HepG2 (cell line): Measurements from ENCODE around the gene TMPRSS15. TPM values are rescaled to one million over a fixed set of nuclear protein-coding genes. Genes with fewer than 3 reads are reported as not detected.
"Not testable (repeated sequence)": the region's sequence is repeated elsewhere in the genome, so short reads cannot be mapped to it uniquely, and the experiment has no call there.

ENCODE experiments used
- ATAC-seq: fragments of 200-7000 bp; cut with Tn5 transposase; 3 replicates; pipeline ENCODE4 v1.9.1; 2020; ENCODE audit warnings: mild to moderate bottlenecking, moderate library complexity
- BruUV-seq: library from RNA; stranded (reverse); fragments of 400-500 nt; replicated peaks from 2 replicates; lab custom pipeline; 2021; lab: Mats Ljungman, UMichigan
- CTCF ChIA-PET: fragments of 300-600 bp; formaldehyde crosslinking; extraction: SDS; loops from one replicate; lab custom pipeline; 2021; ENCODE audit warnings: low total read pairs, inconsistent platforms, low intra/inter-chr PET ratio; lab: Yijun Ruan, JAX
- POLR2A ChIA-PET: fragments of 350-600 bp; sonication (Branson Sonifier 250); formaldehyde crosslinking; loops from one replicate; lab custom pipeline; 2020; ENCODE audit warnings: antibody characterized with exemption, inconsistent platforms; lab: Yijun Ruan, JAX
- DNase-seq: peaks from one replicate; pipeline ENCODE4 v3.0.0-alpha.2; 2015; ENCODE audit warnings: low spot score
- FAIRE-seq: peaks from 3 replicates; lab custom pipeline; 2011; peaks lifted over from hg19 to GRCh38; lab: Jason Lieb, UNC
- H2AFZ ChIP-seq: one replicate; pipeline ENCODE4 v1.6.1; 2011; ENCODE audit warnings: low read length, inconsistent platforms
- H3K27ac ChIP-seq: fragments of 300-600 bp; 3 replicates; pipeline ENCODE4 v1.8.0; 2011; ENCODE audit warnings: mixed run types, mild to moderate bottlenecking, mixed read lengths, low read length, inconsistent platforms; ENCODE audit not compliant: insufficient read depth; ENCODE audit errors: extremely low read length
- H3K27me3 ChIP-seq, 2 experiments: fragments of 200-600 bp in 1 of 2; 2 replicates in 1 of 2; 3 replicates in 1 of 2; pipeline versions ENCODE4 v1.6.0 to v1.8.0; 2011; ENCODE audit warnings: low read length in 2 of 2, mild to moderate bottlenecking in 2 of 2, moderate library complexity in 2 of 2, inconsistent platforms in 1 of 2; ENCODE audit not compliant: insufficient read depth in 2 of 2, control insufficient read depth in 1 of 2
- H3K36me3 ChIP-seq, 2 experiments: fragments of 200-600 bp in 1 of 2; replicated peaks in 1 of 2; 2 replicates in 1 of 2; 3 replicates in 1 of 2; pipeline versions ENCODE4 v1.5.1 to v1.8.0; 2011; ENCODE audit warnings: low read length in 2 of 2, inconsistent platforms in 1 of 2; ENCODE audit not compliant: insufficient read depth in 2 of 2, control insufficient read depth in 1 of 2
- H3K4me1 ChIP-seq: 2 replicates; pipeline ENCODE4 v1.5.1; 2012; ENCODE audit warnings: low read length, inconsistent platforms; ENCODE audit not compliant: insufficient read depth
- H3K4me2 ChIP-seq: 2 replicates; pipeline ENCODE4 v1.6.0; 2011; ENCODE audit warnings: low read depth, low read length, inconsistent platforms
- H3K4me3 ChIP-seq, 3 experiments: fragments of 200-600 bp in 1 of 3; sonication (generic), shearing (Covaris generic) in 1 of 3; replicated peaks in 1 of 3; 2 replicates each; pipeline ENCODE4 v1.5.1; 2011 to 2016; ENCODE audit warnings: low read length in 3 of 3, inconsistent platforms in 2 of 3, low read depth in 2 of 3, mild to moderate bottlenecking in 2 of 3, control low read depth in 1 of 3, mixed read lengths in 1 of 3; ENCODE audit not compliant: insufficient read depth in 1 of 3
- H3K79me2 ChIP-seq: one replicate; pipeline ENCODE4 v1.6.1; 2011; ENCODE audit warnings: low read length, inconsistent platforms; ENCODE audit not compliant: insufficient read depth
- H3K9ac ChIP-seq: 2 replicates; pipeline ENCODE4 v1.6.0; 2011; ENCODE audit warnings: mild to moderate bottlenecking, low read depth, low read length, inconsistent platforms; ENCODE audit not compliant: insufficient read depth
- H3K9me3 ChIP-seq: 2 replicates; pipeline ENCODE4 v1.5.1; 2012; ENCODE audit warnings: mild to moderate bottlenecking, low read length
- H4K20me1 ChIP-seq: 2 replicates; pipeline ENCODE4 v1.6.0; 2011; ENCODE audit warnings: inconsistent platforms, mild to moderate bottlenecking, low read length, moderate library complexity; ENCODE audit not compliant: insufficient read depth
- ATF1 ChIP-seq: IDR thresholded peaks from 2 replicates; pipeline ENCODE4 v1.6.1; 2016; ENCODE audit warnings: mild to moderate bottlenecking, control low read depth
- KLF6 ChIP-seq: IDR thresholded peaks from 2 replicates; pipeline ENCODE4 v1.8.0; 2016; ENCODE audit warnings: missing biosample characterization, missing genetic modification reagents
- MED1 ChIP-seq: sonication (generic); formaldehyde crosslinking; IDR thresholded peaks from 2 replicates; pipeline ENCODE4 v1.4.0; 2020; ENCODE audit warnings: missing genetic modification reagents
- MXI1 ChIP-seq: IDR thresholded peaks from 3 replicates; pipeline ENCODE4 v1.6.1; 2012; ENCODE audit warnings: low read depth, low read length, inconsistent platforms, borderline replicate concordance
- NAIF1 ChIP-seq: sonication (generic); formaldehyde crosslinking; IDR thresholded peaks from 2 replicates; pipeline ENCODE4 v1.5.0; 2020; ENCODE audit warnings: mild to moderate bottlenecking, missing genetic modification reagents, borderline replicate concordance
- STAT5B ChIP-seq: sonication (generic); formaldehyde crosslinking; IDR thresholded peaks from 2 replicates; pipeline ENCODE4 v1.4.0; 2020; ENCODE audit warnings: missing genetic modification reagents
- ZNF350 ChIP-seq: sonication (generic); formaldehyde crosslinking; IDR thresholded peaks from 2 replicates; pipeline ENCODE4 v1.4.0; 2020; ENCODE audit warnings: mild to moderate bottlenecking, low read depth, missing genetic modification reagents, borderline replicate concordance
- ZNF790 ChIP-seq: sonication (generic); formaldehyde crosslinking; IDR thresholded peaks from 2 replicates; pipeline ENCODE4 v1.8.0; 2022; ENCODE audit warnings: missing genetic modification reagents, mild to moderate bottlenecking, borderline replicate concordance
- whole genome bisulfite sequencing: methylation state at CpG from one replicate; pipeline ENCODE4 v1.1.6; 2017; ENCODE audit warnings: low lambda C conversion rate; 5-methylcytosine and 5-hydroxymethylcytosine counted together
- in situ Hi-C: cut with HindIII; loops from 2 replicates; pipeline ENCODE4 v1.10.0; 2017; ENCODE audit warnings: low pct_unique_long_range_greater_than_20kb; ENCODE audit not compliant: extremely low pct_ligation_motif_present
- intact Hi-C: fragments of 100-400 bp; cut with micrococcal nuclease; formaldehyde crosslinking; loops from one replicate; pipeline ENCODE4 v1.10.0; 2022; ENCODE audit not compliant: unreplicated experiment
- polyA plus RNA-seq, 8 experiments: library from polyadenylated mRNA; depleted of rRNA in 3 of 8; stranded (reverse) in 7 of 8; unstranded in 1 of 8; fragments of >200 nt; fragmentation: Illumina TruSeq in 4 of 8; extraction: Trizol in 4 of 8; gene quantifications; 2 replicates each; pipeline versions ENCODE4 v1.2.1 to v1.2.3, GENCODE V29; 2011 to 2016; ENCODE audit warnings: low read depth in 4 of 8, missing spikeins in 1 of 8, mixed read lengths in 1 of 8; ENCODE audit not compliant: insufficient read depth in 1 of 8
- total RNA-seq, 5 experiments: library from RNA; depleted of rRNA; stranded (reverse); fragments of >200 nt; fragmentation: Illumina TruSeq; extraction: Trizol; gene quantifications; 2 replicates each; pipeline ENCODE4 v1.2.3, GENCODE V29; 2016; ENCODE audit warnings: low read depth in 1 of 5
- TF ChIP-seq, protein P1 (sequence below): sonication (generic); formaldehyde crosslinking; IDR thresholded peaks from 2 replicates; pipeline ENCODE4 v1.8.1; 2023; ENCODE audit warnings: mild to moderate bottlenecking, inconsistent platforms, moderate library complexity, missing genetic modification reagents, borderline replicate concordance
- TF ChIP-seq, protein P2 (sequence below): sonication (generic); formaldehyde crosslinking; IDR thresholded peaks from 2 replicates; pipeline ENCODE4 v1.4.0; 2020; ENCODE audit warnings: missing genetic modification reagents
- TF ChIP-seq, protein P3 (sequence below): sonication (generic); formaldehyde crosslinking; IDR thresholded peaks from 2 replicates; pipeline ENCODE4 v1.5.0; 2020; ENCODE audit warnings: missing genetic modification reagents, mild to moderate bottlenecking, borderline replicate concordance

Gene TMPRSS15
- total and polyA plus RNA-seq, 2 of the 13 experiments (the other 11 are each of a cell fraction or from before 2014, with no cell fraction given), result not detected

DNA sequence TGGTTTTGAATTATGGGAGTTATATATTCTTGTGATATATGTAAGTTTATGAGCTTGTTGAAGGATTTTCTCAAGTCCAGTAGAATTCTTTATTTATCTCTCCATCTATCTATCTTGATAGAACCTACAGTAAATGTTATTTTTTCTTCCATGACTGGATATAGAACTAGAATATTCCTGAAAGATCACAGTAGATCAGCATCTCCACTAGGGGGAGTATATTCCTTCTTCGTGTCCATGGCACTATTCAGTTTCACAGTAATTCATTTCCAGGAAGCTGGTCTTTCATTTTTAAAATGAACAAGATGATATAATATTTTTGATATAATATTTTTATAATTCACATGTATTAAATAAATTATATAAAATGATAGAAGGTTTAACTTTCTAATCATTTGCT is 18.8 kb downstream of the TMPRSS15 start:
- ChIA-PET POLR2A (no interaction called here), CTCF (no interaction called here)
- Histone ChIP-seq H3K4me2 (no peak overlapping the region), H3K27me3 (no peaks in the 10 kb centered on the region), H4K20me1 (no peaks in the 10 kb centered on the region), H3K27ac (no peak overlapping the region), H3K9me3 (peaks cover 55% of the 10 kb centered on the region), H3K4me1 (no peaks in the 10 kb centered on the region)
- FAIRE-seq (no peak), DNase-seq (no peak)
- BruUV-seq, result no TSS peak
- WGBS, result 5% methylated on average over 1 of the region's 1 CpG
- intact Hi-C loops, result no loop called here
- TF ChIP-seq, protein P1, sequence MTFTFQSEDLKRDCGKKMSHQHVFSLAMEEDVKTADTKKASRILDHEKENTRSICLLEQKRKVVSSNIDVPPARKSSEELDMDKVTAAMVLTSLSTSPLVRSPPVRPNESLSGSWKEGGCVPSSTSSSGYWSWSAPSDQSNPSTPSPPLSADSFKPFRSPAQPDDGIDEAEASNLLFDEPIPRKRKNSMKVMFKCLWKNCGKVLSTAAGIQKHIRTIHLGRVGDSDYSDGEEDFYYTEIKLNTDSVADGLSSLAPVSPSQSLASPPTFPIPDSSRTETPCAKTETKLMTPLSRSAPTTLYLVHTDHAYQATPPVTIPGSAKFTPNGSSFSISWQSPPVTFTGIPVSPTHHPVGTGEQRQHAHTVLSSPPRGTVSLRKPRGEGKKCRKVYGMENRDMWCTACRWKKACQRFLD (CRISPR knock-in tag), result no peak
- no peak for TF ChIP-seq ZNF790
- TF ChIP-seq ATF1 (CRISPR knock-in tag), result no peak
- TF ChIP-seq MXI1, result no peak
- no peak for TF ChIP-seq NAIF1 (CRISPR knock-in tag)
- TF ChIP-seq, protein P2, sequence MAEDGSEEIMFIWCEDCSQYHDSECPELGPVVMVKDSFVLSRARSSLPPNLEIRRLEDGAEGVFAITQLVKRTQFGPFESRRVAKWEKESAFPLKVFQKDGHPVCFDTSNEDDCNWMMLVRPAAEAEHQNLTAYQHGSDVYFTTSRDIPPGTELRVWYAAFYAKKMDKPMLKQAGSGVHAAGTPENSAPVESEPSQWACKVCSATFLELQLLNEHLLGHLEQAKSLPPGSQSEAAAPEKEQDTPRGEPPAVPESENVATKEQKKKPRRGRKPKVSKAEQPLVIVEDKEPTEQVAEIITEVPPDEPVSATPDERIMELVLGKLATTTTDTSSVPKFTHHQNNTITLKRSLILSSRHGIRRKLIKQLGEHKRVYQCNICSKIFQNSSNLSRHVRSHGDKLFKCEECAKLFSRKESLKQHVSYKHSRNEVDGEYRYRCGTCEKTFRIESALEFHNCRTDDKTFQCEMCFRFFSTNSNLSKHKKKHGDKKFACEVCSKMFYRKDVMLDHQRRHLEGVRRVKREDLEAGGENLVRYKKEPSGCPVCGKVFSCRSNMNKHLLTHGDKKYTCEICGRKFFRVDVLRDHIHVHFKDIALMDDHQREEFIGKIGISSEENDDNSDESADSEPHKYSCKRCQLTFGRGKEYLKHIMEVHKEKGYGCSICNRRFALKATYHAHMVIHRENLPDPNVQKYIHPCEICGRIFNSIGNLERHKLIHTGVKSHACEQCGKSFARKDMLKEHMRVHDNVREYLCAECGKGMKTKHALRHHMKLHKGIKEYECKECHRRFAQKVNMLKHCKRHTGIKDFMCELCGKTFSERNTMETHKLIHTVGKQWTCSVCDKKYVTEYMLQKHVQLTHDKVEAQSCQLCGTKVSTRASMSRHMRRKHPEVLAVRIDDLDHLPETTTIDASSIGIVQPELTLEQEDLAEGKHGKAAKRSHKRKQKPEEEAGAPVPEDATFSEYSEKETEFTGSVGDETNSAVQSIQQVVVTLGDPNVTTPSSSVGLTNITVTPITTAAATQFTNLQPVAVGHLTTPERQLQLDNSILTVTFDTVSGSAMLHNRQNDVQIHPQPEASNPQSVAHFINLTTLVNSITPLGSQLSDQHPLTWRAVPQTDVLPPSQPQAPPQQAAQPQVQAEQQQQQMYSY (CRISPR knock-in tag), result no peak
- TF ChIP-seq ZNF350, result no peak
- TF ChIP-seq, protein P3, sequence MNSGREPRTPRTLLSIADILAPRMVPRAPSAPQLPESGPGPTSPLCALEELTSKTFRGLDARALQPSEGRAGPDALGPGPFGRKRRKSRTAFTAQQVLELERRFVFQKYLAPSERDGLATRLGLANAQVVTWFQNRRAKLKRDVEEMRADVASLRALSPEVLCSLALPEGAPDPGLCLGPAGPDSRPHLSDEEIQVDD, result no peak
- TF ChIP-seq MED1 (CRISPR knock-in tag), result no peak
- no peak for TF ChIP-seq KLF6
- TF ChIP-seq STAT5B (CRISPR knock-in tag), result no peak
- TF ChIP-seq, all 625 proteins: peak for 0
- in situ Hi-C loops, result no loop called here
- Histone ChIP-seq H3K9ac (no peak overlapping the region), H3K79me2 (no peaks in the 10 kb centered on the region), H3K4me3 (no peak overlapping the region), H2AFZ (no peak overlapping the region), H3K36me3 (no peaks in the 10 kb centered on the region)
- no peak for ATAC-seq

DNA sequence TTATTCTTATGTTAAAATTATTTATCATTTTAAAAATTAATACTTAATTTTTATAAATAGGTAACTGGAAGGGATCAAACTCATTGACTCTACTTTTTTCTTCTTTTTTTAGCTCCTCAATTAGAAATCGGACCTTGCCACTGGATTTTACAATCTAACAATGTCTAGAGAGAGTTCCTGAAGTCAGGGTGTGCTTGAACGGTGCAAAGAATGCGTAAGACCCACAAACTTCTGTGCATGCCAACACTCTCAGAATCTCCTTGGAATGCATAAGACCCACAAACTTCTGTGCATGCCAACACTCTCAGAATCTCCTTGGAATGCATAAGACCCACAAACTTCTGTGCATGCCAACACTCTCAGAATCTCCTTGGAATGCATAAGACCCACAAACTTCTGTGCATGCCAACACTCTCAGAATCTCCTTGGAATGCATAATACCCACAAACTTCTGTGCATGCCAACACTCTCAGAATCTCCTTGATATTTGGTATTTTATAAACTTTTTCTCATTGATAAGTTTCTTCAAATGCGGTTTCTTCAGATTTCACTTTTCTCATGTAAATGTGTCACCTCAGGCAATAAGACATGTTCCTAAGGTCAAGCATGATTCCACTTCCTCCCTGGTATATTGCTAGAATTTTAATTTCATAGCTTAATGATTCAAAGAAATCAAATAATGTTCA is 20.5 kb downstream of the TMPRSS15 start:
- FAIRE-seq, H3K4me3 ChIP-seq, H3K4me2 ChIP-seq, H3K4me1 ChIP-seq, H3K27ac ChIP-seq, CTCF ChIA-PET, H3K27me3 ChIP-seq, BruUV-seq, intact Hi-C loops, H3K79me2 ChIP-seq, DNase-seq, H2AFZ ChIP-seq, H3K9ac ChIP-seq, in situ Hi-C loops, H3K36me3 ChIP-seq, POLR2A ChIA-PET, H4K20me1 ChIP-seq, ATAC-seq: not testable (repeated sequence)
- peaks cover 41% of the 10 kb centered on the region for H3K9me3 ChIP-seq
- WGBS, result 26% methylated on average over 4 of the region's 4 CpGs
